ENCODE results near the gene PCDHGC5.
A peak's percentile ranks its signal among the peaks of the same experiment; 100 is the strongest.

PCDHGC5 gene

DNA sequence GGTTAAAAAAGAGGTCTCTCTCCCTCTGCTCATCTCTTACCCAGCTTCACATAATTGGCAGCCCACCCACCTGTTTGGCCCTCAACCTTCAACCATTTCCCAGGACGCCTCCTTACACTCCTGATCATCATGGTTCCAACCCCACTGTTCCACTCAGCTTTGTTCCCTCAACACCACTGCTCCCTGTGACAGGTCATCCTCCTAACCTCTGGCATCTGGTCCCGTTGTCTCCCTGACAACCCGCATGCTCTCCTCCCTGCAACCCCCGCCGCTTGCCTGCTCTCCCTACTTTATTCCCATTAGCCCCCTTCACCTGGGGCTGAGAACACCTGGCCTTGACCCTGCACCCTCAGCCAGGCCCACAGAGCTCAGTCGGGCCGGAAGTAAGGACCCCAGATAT, 12.9 kb downstream of the PCDHGC5 start:
- H3K36me3 Mint-ChIP-seq (ENCODE audit: low read depth), result peaks cover 84% of the 10 kb centered on the region
- TF ChIP-seq, protein P1, sequence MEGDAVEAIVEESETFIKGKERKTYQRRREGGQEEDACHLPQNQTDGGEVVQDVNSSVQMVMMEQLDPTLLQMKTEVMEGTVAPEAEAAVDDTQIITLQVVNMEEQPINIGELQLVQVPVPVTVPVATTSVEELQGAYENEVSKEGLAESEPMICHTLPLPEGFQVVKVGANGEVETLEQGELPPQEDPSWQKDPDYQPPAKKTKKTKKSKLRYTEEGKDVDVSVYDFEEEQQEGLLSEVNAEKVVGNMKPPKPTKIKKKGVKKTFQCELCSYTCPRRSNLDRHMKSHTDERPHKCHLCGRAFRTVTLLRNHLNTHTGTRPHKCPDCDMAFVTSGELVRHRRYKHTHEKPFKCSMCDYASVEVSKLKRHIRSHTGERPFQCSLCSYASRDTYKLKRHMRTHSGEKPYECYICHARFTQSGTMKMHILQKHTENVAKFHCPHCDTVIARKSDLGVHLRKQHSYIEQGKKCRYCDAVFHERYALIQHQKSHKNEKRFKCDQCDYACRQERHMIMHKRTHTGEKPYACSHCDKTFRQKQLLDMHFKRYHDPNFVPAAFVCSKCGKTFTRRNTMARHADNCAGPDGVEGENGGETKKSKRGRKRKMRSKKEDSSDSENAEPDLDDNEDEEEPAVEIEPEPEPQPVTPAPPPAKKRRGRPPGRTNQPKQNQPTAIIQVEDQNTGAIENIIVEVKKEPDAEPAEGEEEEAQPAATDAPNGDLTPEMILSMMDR (IDR thresholded peaks at IDR 0.05), result no peak
- H3K9me3 Mint-ChIP-seq, result no peaks in the 10 kb centered on the region
- peak overlapping the region; percentile 93 for H3K27ac Mint-ChIP-seq
- H3K4me3 Mint-ChIP-seq, result no peak overlapping the region
- peak; percentile 22 for DNase-seq
- H3K27me3 Mint-ChIP-seq (ENCODE audit: low read depth, poor library complexity), result peaks cover 2% of the 10 kb centered on the region
- peaks cover 56% of the 10 kb centered on the region for H3K4me1 Mint-ChIP-seq

DNA sequence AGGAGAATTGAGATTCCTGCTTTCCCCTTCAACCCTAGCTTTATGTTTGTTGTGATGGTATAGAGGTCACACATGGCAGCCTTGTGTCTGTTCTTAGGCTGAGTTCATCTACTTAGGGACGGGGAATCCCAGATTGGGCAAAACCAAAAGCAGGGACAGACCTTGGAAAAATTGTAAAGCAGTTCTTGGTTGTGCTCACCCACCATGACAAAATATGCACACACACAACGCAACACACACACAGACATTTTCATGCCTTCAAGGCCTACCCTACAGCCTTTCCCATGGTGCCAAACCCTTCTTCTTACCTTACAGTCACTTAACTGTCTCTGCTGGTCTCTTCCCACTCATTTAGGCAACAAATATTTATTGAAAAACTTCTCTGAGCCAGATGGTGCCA, 14.8 kb downstream of the PCDHGC5 start:
- Mint-ChIP-seq H3K4me3 (no peak overlapping the region), H3K27me3 (ENCODE audit: low read depth, poor library complexity) (peaks cover 2% of the 10 kb centered on the region), H3K27ac (peak overlapping the region; percentile 65), H3K9me3 (no peaks in the 10 kb centered on the region), H3K36me3 (ENCODE audit: low read depth) (peaks cover 66% of the 10 kb centered on the region), H3K4me1 (peaks cover 69% of the 10 kb centered on the region)
- DNase-seq, result no peak
- TF ChIP-seq, protein P1 (IDR thresholded peaks at IDR 0.05), result no peak

DNA sequence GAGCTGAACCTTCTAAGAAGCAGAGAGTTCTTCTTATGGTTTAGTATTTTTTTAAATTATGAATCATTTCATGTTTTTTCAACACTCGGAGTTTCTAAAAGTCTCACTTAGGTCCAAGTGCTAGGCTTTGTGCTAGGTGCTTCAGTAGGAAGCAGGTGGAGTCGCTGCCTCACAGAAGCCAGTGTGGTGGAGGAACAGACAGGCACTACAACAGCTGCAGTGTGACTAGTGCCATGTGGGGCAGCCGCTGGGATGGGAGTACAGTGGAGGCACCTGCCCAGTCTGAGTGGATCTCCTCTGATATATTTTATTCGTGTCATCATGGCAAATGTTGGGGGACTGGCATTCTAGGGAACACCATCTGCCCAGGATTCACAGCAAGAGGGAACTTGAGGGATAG, 15.3 kb downstream of the PCDHGC5 start:
- Mint-ChIP-seq H3K27me3 (ENCODE audit: low read depth, poor library complexity) (no peaks in the 10 kb centered on the region), H3K4me1 (peaks cover 75% of the 10 kb centered on the region), H3K27ac (no peak overlapping the region)

DNA sequence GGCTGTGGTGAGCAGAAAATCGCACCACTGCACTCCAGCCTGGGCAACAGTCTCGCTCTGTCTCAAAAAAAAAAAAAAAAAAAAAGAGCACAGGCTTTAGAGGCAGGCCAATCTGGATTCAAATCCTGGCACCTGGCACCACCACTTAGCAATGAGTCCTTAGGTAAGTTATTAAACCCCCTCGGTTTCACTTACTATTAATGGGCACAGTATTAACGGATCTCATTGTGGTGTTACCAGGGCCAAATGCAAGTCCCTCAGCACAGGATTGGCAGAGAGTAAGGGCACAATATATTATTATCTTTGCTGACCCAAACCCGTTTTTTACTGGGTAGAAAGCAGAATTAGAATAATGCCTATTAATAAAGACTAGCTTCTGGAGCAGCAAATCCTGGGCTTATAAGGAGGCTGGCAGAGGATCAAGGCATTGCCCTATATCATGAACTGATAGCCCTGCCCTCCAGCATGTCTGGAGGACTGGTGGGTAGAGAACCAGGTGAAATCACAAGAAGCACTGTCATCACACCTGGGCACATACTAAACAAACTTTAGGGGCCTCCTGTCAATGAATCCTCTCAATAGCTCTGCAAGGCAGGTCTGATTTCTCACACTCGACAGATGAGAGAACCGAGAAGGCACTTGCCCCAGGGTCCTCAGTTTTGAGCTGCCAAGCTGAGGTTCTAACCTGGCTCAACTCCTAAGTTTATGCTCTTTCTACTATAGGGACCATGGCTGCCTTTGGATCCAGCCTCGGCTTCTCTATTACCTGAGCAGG, 17.7 kb downstream of the PCDHGC5 start:
- DNase-seq, result no peak
- Mint-ChIP-seq H3K27me3 (ENCODE audit: low read depth, poor library complexity) (no peaks in the 10 kb centered on the region), H3K36me3 (ENCODE audit: low read depth) (peaks cover 57% of the 10 kb centered on the region), H3K4me3 (peak overlapping the region; percentile 73), H3K4me1 (peaks cover 88% of the 10 kb centered on the region), H3K9me3 (no peaks in the 10 kb centered on the region), H3K27ac (peak overlapping the region; percentile 100)
- TF ChIP-seq, protein P1 (IDR thresholded peaks at IDR 0.05), result no peak

More for the DNA sequence above, 15.3 kb downstream of the PCDHGC5 start:
- Mint-ChIP-seq H3K36me3 (ENCODE audit: low read depth) (peaks cover 62% of the 10 kb centered on the region), H3K4me3 (no peak overlapping the region), H3K9me3 (no peaks in the 10 kb centered on the region)
- TF ChIP-seq, protein P1 (IDR thresholded peaks at IDR 0.05), result no peak
- no peak for DNase-seq

DNA sequence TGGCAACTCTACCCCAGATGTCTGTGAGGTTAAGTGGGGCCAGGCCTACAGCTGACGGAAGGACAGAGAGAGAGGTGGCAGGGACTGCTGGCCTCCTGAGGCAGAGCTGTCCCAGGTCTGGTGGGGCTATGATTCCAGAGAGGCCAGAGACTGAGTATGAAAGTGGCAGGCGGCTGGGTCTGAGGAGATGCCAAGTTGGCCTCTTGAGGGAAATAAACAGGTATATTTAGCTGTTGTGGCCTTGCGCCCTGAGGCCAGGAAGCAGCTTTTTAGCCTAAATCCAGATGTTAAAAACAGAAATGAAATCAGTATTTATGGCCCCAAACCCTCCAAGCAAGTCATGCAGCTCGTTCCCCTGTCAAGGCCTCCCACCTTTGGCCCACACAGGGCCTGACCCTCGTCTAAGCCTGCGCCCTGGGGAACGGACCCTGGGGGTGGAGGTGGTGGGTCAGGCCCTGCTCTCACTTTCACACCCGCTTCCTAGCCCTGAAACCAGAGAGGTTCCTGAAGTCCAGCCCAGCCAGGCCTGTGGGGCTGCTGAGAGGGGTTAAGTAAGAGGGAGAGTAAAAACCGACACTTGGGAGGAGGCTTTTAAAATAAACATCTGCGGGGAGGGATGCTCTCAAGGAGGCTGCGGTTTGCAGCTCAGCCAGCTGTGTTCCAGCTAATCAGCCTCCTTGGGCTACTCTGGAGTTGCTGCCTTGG, 18.7 kb downstream of the PCDHGC5 start:
- H3K4me1 Mint-ChIP-seq, result peaks cover 88% of the 10 kb centered on the region
- no peaks in the 10 kb centered on the region for H3K9me3 Mint-ChIP-seq
- TF ChIP-seq, protein P1 (IDR thresholded peaks at IDR 0.05), result no peak
- peak overlapping the region; percentile 73 for H3K4me3 Mint-ChIP-seq
- no peaks in the 10 kb centered on the region for H3K27me3 Mint-ChIP-seq (ENCODE audit: low read depth, poor library complexity)
- H3K27ac Mint-ChIP-seq, result peak overlapping the region; percentile 100
- peaks cover 52% of the 10 kb centered on the region for H3K36me3 Mint-ChIP-seq (ENCODE audit: low read depth)
- DNase-seq, result peak; percentile 67
